ENCODE results near the gene ATG4B. TPM values are rescaled to one million over a fixed set of nuclear protein-coding genes. Genes with fewer than 3 reads are reported as not detected.

The ATG4B gene
- total and polyA plus RNA-seq, 2 of the 4 experiments (the other 2 are of a cell fraction): 113 to 146 TPM

- no peaks in the 10 kb centered on the region for H3K9me3 ChIP-seq (ENCODE audit: control insufficient read depth, insufficient read depth, low read length)
- dilution Hi-C loops (cut with HindIII; ENCODE audit: low sequenced_read_pairs, unreplicated experiment) (no loop called here), intact Hi-C loops (cut with micrococcal nuclease) (no loop called here), in situ Hi-C loops (cut with MboI; ENCODE audit: low sequenced_read_pairs) (loop anchor here (25.0 kb wide), 1 partner anchor 788 kb away; the partner anchor contains the start of gene AGXT)
- no peak overlapping the region for H4K91ac ChIP-seq (ENCODE audit: insufficient read depth, low read depth, low read length)
- DNase-seq (no peak), ATAC-seq (ENCODE audit: low read depth) (no peak)
- H3K27ac ChIP-seq (ENCODE audit: insufficient read depth, low read length): no peak overlapping the region
- H4K20me1 ChIP-seq (ENCODE audit: insufficient read depth, low read length): peaks cover 57% of the 10 kb centered on the region
- BruUV-seq (replicated peaks): no TSS peak
- H3K4me3 ChIP-seq (ENCODE audit: insufficient read depth, low read depth, low read length): no peak overlapping the region
- H3K23ac ChIP-seq (ENCODE audit: low read depth, low read length): no peak overlapping the region
- no peak overlapping the region for H2AFZ ChIP-seq (replicated peaks; ENCODE audit: low read length, poor library complexity)
- WGBS, 2 experiments (ENCODE audit: extremely low coverage in 2 of 2, insufficient read length in 1 of 2): 100% methylated on average over 1 of the region's 6 CpGs; no CpG with 5 or more reads in 1 of the 2 experiments
- no peak overlapping the region for H4K8ac ChIP-seq (ENCODE audit: low read depth in 2 of 2, low read length in 2 of 2)
- no peak overlapping the region for H3K4ac ChIP-seq (ENCODE audit: low read depth, low read length)
- no peak for TF ChIP-seq CEBPB (IDR thresholded peaks at IDR 0.05; ENCODE audit: low read depth, low read length)
- no peak for TF ChIP-seq MAFK (IDR thresholded peaks at IDR 0.05; ENCODE audit: low read depth, low read length)
- no peak for TF ChIP-seq RFX5 (IDR thresholded peaks at IDR 0.05; ENCODE audit: low read depth, low read length)
- no peak for TF ChIP-seq MAZ (IDR thresholded peaks at IDR 0.05; ENCODE audit: borderline replicate concordance, low read depth, low read length)
- TF ChIP-seq RAD21 (IDR thresholded peaks at IDR 0.05; ENCODE audit: low read length): no peak
- no peak for TF ChIP-seq BHLHE40 (IDR thresholded peaks at IDR 0.05; ENCODE audit: low read depth, low read length)
- TF ChIP-seq CHD1 (IDR thresholded peaks at IDR 0.05; ENCODE audit: low read depth, low read length): no peak
- TF ChIP-seq ELK1 (IDR thresholded peaks at IDR 0.05; ENCODE audit: borderline replicate concordance, low read depth, low read length): no peak
- no peak for TF ChIP-seq NFE2L2 (IDR thresholded peaks at IDR 0.05; ENCODE audit: low read depth, low read length)
- no peak for TF ChIP-seq POLR2A (IDR thresholded peaks at IDR 0.05; ENCODE audit: low read depth, low read length)
- no peak for TF ChIP-seq CTCF (conservative IDR thresholded peaks at IDR 0.05; ENCODE audit: low read depth, low read length)
- no peak for TF ChIP-seq FOS (IDR thresholded peaks at IDR 0.05; ENCODE audit: low read depth, low read length)
- no peak for TF ChIP-seq USF2 (IDR thresholded peaks at IDR 0.05; ENCODE audit: low read depth, low read length)
- TF ChIP-seq MXI1 (IDR thresholded peaks at IDR 0.05; ENCODE audit: borderline replicate concordance, low read depth, low read length): no peak
- TF ChIP-seq SMC3 (IDR thresholded peaks at IDR 0.05; ENCODE audit: low read depth, low read length): no peak
- TF ChIP-seq RCOR1 (IDR thresholded peaks at IDR 0.05; ENCODE audit: insufficient replicate concordance, low read length): no peak
- no peaks in the 10 kb centered on the region for H3K27me3 ChIP-seq (ENCODE audit: control insufficient read depth, insufficient read depth, low read length)
- H4K5ac ChIP-seq (ENCODE audit: low read depth, low read length): no peak overlapping the region
- ChIA-PET CTCF (interaction anchor here (1.3 kb wide), 1 partner anchor 10 kb away, joined by 4 read pairs; no protein-coding TSS in a partner anchor), POLR2A (ENCODE audit: unreplicated experiment) (no interaction called here)
- H2BK5ac ChIP-seq (ENCODE audit: low read depth, low read length, poor library complexity, severe bottlenecking): no peak overlapping the region
- no peak overlapping the region for H3K18ac ChIP-seq (ENCODE audit: low read depth, low read length)
- no peak overlapping the region for H2BK120ac ChIP-seq (ENCODE audit: low read depth, low read length)
- no peak overlapping the region for H2AK9ac ChIP-seq (replicated peaks; ENCODE audit: low read depth, low read length, poor library complexity)
- peaks cover 2% of the 10 kb centered on the region; the same call in 1 of the 2 replicates for H3K4me1 ChIP-seq (ENCODE audit: control insufficient read depth, insufficient read depth, low read length)
- H3K14ac ChIP-seq (replicated peaks; ENCODE audit: low read depth, low read length): no peak overlapping the region
- no peak overlapping the region for H3K9ac ChIP-seq (ENCODE audit: low read depth, low read length)
- H3K9me1 ChIP-seq (ENCODE audit: insufficient read depth, low read length): peaks cover 14% of the 10 kb centered on the region
- H3K4me2 ChIP-seq (ENCODE audit: low read depth, low read length): no peak overlapping the region
- H2AK5ac ChIP-seq (ENCODE audit: low read depth, low read length): no peak overlapping the region
- H3K36me3 ChIP-seq (ENCODE audit: control insufficient read depth, insufficient read depth, low read length): peaks cover 30% of the 10 kb centered on the region
- no peak overlapping the region for H2BK20ac ChIP-seq (ENCODE audit: low read depth, low read length)
- H2BK15ac ChIP-seq (ENCODE audit: low read depth, low read length): no peak overlapping the region
- H3K56ac ChIP-seq (ENCODE audit: extremely low read depth, insufficient read depth, low read length): no peak overlapping the region
- H3K79me1 ChIP-seq (ENCODE audit: low read depth in 1 of 2, low read length in 2 of 2): peaks cover 30 to 71% of the 10 kb centered on the region in 2 experiments
Measured at GRCh38 chr2:241649927-241650326, 12.4 kb downstream of the ATG4B start.
